ENCODE data around the gene FBXW7.

FBXW7 gene

DNA sequence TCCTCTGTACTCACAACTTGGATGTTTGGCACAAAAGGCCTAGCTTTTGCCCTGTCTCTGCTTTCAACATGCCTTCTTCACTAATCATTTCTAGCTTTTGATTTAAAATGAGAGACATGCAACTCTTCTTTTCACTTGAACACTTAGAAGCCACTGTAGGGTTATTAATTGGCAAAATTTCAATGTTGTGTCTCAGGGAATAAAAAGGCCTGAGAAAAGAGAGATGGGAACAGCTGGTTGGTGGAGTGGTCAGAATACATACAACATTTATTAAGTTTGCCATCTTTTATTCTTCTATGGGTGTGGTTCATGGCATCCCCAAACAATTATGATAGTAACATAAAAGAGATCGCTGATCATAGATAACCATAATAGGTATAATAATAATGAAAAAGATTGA lies 114.3 kb downstream of the FBXW7 start:
- no peak for DNase-seq

DNA sequence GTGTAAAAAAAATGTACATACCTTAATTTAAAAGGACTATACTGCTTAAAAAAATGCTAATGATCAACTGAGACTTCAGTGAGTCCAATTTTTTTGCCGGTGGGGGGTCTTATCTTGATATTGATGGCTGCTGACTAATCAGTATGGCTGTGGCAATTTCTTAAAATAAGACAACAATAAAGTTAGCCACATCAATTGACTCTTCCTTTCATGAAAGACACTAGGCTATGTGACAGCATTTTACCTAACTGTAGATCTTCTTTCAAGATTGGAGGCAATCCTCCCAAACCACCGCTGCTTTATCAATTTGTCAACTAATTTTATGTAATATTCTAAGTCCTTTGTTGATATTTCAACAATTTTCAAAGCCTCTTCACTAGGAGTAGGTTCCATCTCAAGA lies 116.1 kb downstream of the FBXW7 start:
- no peak for DNase-seq

DNA sequence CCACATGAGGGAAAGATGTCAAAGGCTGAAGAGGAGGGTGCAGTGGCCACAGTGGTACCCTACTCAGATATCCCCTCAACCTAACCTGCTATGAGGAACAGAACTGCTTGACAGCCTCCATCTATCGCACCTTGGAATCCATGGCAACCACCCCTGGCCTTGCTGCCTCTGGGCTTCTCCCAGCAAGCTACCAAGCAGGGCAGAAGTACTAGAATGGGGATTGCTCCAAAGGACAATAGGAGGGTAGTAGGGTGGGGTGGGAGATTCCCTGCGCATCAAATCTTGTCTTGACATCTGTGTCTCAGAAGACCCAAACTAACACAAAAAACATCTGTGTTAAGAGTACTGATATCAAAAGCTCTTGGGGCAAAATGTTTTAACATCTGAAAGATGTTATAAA lies 118.2 kb downstream of the FBXW7 start:
- no peak for DNase-seq

DNA sequence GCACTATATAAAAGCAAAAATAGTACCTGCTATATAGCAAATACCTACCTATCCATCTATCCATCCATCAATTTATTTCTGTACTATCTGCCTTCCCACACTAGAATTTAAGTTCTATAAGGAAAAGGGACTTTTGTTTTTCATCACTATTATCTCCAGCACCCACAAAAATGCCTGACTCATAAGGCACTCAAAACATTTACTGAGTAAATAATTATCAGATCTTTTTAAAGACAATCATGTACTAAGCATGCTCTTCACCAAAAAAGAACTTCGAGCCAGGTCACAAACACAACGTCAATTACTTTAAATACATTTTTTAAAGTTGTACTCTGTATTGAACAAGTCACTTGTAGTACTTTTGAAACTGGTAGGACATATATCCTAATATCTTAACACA lies 119.9 kb downstream of the FBXW7 start:
- DNase-seq: no peak

DNA sequence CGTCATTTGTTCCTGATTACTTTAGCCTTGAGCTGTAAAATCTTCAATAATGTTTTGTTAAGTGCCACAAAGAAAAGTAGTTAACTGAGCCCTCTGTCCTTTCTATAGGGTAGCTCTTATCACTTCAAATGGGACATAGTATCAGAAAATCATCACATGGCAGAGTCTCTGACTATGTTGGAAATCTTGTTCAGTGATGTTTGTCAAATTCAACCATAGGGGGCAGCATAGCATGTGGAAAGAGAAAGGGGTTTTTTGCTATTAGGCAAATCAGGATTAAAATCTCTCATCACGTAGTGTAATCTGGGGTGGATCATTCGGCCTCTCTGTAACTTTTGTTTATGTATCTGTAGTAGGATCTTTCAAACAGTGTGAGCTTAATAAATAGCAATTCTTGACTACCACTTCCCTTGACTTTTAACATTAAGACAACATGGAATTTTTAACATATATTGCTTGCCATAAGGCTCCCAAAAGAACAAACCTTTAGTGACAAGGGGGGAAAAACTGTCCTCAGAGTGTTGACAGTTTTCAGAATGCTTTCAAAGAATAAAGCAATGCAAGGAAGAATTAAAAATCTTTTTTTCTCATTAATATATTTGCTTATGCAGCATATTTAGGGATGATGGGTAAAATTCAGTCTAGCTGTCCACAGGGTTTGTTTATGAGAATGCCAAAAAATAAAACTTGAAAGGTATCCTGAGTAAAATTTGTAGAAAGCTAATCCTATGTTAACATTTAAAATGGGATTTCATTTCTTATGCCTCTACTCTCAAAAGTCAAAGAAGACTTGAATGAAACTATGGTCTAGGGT lies 127.2 kb downstream of the FBXW7 start:
- DNase-seq: no peak

DNA sequence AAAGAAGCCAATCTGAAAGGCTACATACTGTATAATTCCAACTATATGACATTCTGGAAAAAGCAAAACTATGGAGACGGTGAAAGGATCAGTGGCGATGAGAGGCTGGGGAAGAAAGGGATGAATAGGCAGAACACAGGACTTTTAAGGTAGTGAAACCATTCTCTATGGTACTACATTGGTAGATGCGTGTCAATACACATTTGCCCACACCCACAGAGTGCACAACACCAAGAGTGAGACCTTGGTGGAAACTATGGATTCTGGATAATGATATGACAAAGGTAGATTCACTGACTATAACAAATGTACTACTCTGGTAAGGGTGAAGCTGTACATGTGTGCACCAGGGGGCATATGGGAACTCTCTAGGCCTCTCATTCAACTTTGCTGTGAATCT lies 134.5 kb downstream of the FBXW7 start:
- DNase-seq: no peak

DNA sequence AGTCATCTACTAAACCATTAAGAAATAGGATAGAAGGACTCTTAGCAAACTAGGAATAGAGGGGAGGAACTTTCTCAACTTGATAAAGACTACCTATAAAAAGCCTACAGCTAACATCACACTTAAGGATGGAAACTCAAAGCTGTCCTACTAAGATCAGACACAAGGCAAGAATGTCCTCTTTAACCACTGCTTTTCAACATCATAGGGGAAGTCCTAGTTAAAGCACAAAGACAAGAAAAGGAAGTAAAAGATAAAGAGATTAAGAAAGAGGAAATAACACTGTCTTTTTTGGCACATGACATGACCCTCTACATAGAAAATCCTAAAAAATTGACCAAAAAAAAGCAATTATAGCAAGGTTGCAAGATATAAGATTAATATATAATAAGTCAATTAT lies 136.6 kb downstream of the FBXW7 start:
- DNase-seq: no peak

DNA sequence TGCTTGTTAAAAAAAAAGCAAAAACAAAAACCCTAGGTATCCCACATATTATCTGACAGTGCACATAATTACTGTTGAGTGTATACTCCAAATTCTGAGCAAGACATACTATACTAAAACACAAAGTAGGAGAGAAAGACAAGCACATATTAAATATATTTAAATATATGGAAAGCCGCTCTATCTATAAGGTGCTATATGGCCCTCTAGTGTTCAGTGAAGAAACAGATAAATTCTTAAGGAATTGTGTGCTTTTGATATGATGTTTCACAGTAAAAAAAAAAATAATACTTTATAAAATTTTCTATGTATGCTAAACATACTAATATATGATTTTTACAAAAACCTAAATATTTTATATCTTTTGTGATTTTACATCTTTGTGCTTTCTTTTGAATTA lies 137.8 kb downstream of the FBXW7 start:
- no peak for DNase-seq

DNA sequence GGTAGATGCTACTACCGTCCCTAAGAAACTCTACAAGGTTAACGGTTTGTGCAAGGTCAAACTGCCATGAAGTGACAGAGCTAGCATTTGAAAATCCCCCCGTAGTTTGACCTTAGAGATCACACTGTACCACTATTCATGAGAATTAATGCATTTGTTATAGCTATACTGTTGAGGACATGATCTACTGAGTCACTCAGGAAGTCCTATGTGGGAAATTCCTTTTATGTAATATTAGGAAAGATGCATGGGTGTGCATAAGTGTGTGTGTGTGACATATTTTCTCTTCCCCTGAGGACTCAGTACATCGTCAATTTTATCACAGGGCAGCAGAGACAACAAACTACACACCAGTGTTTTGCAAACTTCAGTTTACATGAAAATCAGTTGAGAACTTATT lies 141.1 kb downstream of the FBXW7 start:
- DNase-seq: no peak

DNA sequence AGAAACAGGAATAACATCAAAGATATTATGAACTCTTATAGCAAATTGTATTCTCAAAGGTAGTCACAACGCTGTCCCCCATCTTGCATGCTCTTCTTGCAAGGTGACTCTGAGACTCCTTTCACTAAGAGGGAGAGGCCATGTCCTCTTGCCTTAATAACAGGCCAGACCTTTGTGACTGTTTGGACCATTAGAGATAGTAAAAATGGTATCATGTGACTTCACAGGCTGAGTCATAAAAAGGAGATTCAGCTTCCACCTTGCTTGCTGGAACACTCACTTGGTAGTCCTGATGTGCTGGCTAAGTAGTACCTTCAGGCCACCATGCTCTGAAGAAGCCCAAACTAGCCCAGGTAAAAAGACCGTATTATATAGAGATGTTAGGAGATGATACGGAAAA lies 143.8 kb downstream of the FBXW7 start:
- DNase-seq: no peak

DNA sequence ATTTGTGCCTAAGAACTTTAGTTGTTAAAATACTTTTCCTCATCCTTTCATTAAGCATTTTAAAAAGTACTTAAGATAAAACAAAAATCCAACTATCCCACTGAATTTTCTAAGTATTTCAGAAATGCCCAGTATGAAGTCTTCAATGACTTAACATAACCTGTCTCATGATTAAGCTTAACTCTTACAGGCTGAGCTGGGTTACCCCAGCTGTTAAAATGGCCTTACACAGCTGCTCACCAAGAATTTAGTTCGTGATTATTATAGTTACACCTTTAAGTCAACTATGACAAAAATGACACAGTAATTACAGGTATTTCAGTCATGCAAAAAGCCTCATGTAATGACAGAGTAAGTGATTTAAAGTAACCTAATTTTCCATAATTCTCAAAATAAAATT lies 145.7 kb downstream of the FBXW7 start:
- no peak for DNase-seq

DNA sequence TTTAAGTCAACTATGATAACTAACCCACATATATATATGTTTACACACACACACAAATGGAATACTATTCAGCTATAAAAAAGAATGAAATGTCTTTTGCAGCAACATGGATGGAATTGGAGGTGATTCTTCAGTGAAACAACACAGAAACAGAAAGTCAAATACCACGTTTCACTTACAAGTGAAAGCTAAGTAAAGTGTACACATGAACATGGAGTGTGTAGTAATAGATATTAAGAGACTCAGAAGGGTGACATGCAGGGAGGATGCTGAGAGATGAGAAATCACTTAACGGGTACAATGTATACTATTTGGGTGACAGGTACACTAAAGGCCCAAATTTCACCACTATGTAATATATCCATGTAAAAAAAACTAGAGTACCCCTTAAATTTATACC lies 146.5 kb downstream of the FBXW7 start:
- DNase-seq: no peak

DNA sequence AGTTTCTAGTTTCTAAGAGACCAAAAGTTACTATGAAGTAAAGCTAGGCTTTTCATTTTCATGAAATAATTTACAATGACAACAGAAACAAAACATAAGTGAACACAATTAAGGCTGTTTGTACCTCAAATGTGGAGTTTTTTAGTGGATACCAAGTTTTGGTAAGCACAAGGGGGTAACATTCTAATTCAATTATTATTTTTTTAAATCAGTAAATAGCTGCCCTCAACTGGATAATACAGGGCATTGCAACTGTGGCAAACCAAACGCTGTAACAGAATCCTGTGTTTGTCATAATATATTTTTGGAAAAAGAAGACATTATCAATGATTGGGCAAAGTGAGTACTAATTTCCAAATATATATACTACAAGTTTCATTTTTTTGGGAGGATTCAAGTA lies 150.3 kb downstream of the FBXW7 start:
- DNase-seq: no peak

DNA sequence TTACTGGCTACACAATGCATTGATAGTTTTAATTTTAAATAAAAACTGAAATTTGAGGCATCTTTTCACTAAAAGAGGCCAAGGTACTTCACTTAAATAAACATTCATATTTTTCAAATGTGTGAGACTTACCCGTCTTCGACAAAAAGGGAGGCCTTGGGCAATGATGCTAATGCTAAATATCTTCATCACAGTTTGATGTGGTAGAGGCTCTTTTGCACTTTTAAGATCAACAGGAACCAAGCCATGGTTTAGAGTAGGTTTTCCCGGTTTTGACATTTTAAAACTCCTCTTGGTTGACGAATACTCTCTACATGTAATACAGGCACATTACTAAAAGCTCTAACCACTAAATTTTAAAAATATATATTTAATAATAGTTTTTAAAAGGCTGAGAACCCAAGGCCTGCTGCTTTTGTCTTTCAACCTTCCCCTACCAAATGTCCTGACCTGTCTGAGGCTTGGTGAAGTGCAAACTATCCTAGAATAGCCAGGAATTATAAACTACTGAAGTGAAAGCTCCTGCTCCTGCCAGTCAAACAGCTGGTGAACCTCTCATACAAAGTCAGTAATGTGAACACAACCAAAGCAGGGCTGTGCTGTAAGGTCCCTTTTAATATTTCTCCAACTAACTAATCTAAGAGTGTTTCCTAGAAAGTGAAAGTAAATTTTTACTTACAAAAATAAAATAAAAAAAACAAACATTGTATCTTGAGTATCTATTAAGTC lies 153.7 kb downstream of the FBXW7 start:
- DNase-seq: no peak

DNA sequence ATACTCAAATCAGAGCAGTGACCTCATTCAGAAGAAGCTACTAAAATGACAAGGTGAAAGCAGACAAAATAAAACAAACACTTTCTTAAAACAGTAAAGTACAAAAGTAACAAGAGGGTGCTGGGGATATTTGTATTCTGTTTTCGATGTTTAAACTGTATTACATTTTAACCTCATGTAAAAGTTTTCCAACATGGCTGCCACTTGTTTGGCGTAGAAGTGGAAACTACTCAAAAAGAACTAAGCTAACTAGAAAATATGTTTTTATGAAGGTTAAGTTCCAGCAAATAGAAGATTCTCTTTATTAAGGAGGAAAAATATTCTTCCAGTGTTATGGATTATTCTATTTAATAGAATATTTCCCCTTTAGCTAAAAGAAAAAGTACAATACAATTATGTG lies 155.0 kb downstream of the FBXW7 start:
- no peak for DNase-seq

DNA sequence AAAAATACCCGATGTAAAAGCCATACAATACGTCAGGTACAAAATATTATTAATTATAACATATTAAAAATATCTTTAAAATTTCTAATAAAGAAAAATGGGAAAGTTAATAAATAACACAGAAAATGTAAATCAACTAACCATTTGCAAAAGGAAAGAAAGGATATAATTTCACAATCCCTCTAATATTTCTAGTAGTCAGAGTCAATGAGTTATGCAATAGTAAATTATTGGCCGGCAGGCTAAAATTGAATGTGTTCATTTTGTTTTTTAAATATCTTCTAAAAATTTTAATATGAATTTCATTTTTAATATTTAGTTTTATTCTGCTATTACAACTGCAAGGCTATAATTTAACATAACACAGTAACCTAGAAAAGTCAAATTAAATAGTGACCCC lies 155.7 kb downstream of the FBXW7 start:
- DNase-seq: no peak

DNA sequence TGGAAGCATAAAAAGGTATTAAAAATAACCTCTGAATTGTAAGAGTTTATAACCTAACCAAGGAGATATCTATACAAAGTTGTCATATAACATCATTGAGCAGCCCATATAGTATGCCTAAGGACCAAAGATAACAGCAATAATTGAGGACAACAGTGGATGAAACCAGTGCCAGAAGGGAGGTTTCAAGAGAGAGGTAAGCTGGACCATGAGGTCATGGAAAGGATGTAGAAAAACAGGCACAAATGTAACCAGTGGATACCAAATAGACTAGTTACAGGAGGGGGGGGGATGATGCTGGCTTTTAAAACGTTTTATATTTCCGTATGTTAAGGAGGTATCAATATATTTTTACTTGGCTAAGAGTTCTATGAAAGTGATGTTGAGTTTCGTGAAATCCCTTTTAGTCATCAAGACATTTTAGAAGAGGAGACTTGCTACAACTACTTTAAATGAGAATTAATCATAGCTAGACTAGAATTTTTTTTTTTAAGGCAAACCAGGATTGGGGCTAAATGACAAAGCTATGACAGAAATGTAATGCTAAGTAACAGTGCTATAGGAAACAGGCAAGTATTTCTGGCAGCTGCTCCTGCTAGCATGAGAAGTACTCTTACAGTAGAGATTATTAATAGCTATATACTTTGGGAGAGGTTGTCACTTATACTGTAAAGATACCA lies 161.1 kb downstream of the FBXW7 start:
- DNase-seq: no peak

DNA sequence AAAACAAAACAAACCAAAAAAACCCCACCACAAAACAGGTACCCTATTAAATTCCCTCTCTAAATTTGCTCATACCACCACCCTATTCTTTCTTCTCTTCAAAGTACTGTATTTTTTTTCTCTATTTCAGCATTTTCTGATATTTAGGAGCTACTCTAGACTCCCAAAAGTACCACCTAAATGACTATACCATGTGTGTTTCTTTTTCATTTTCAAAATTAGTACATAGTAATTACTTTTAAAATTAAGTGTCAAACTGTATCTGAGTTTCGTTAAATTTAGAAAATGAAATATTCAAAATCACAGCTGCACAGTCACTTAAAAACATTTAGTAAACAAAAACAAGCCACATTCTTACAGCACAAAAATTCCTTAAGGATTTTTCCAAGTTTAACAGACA lies 161.7 kb downstream of the FBXW7 start:
- DNase-seq: no peak

DNA sequence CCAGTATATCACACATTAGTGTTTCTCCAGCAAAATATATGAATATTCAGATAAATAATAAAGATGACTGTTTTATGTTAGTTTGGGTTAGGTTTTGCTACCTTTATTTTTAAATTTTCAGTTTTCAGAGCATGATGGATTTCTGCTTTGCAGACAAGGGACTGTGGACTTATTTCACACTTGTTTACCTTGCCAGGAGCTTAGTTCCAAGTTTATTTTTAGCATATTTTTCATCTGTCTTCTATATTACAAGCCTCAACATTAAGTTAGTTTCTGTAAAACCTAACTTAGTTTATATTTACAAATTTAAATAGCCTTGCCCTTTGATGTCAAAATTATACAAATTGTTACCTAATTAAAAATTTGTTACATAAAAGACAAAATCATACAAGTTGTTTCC lies 163.4 kb downstream of the FBXW7 start:
- DNase-seq: no peak

DNA sequence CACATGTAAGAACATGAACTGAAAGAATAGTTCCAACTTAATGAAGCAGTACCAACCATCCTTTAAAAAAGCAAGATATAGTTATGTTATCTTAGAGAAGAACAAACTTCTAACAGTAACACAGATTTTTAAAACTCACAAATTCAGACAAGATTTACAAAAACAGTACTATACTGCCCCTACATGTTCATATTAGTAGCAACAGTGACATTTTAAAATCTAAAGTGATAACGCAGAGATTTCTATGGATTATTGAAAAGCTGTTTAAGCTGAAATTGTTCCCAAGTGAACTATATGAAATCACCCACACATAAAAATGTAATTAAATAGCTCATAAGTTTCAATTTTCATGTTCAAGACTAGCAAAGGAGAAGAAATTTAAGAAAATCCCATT lies 166.0 kb downstream of the FBXW7 start:
- no peak for DNase-seq

DNA sequence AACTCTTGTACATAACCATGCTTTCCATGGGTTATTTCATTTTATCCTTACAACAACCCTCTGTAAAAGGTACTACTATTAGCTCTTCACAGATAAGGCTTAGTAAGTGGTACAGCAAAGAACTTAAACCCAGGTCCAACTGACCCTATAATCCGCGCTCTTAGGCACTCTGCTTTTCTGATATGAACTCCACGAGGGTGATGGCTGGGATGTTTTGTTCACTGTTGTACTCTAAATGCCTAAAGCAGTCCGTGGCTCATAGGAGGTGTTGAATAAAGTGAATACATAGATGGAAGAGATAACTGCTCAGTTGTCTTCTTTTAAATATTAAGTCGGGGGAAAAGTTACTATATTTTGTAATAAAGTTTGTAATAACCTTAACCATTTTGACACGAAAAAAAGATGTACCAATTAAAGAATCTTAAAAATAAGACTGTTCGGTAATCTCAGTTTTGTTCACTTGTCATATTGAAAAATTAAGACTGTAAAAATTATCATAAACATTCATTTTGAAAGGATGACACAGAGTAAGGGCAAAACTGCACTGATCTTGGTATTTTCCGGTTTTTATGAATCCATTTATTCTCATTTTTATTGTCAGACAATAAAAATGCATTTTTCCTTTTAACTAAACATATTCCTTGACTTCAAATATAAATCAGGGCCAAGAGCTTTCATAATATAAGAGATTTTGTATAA lies 166.5 kb downstream of the FBXW7 start:
- no peak for DNase-seq

DNA sequence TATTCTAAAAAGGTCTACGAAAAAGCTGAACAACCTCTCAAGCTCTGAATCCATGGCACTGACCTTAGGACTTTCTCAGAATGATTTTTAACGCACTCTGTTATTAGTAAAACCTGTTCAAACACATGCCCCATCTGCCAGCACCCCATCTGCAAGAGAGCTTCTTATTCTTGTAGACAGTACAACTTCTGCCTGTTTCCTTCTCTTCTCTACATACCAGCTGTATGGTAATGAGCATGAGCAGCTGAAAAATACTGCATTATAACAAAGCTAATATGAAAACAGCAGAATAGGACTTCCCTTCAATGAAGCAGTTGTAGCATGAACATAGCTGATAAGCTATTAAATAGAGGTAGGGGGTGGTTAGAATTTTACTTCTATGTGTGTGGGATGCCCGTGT lies 167.9 kb downstream of the FBXW7 start:
- DNase-seq: no peak

DNA sequence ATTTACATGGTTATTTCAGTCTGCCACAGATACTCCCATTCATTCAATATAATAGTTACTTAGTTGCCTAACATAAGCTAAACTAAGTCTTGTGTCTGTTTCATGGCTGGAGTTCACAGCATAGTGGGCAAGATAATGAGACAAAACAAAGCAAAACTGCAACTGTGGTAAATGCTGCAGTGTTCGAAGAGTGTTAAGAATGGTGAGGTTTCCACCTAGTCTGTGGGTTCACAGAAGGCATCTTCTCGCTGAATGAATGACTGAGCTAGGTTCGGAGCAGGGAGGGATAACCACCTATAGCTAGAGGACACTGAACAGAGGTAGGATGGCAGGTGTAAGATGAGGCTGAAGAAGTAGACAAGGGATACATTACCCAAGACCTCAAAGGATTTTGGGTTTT lies 171.0 kb downstream of the FBXW7 start:
- no peak for DNase-seq

DNA sequence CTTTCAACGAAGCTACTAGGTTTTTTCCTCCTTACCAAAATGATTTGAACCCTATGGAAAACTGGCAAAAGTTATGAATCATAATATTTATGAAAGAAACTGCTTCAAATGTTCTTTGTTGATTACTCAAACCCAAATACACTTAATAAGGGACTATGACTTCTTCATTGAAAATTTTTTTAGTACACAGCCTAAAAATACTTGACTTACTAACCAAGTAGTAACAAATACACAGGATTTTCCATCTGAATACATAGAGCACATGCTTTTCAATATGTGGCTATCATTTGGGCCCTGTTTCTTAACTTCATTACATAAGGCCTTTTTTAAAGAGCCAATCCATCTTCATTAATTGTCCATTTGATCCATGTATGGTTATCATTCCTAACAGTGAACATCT lies 171.5 kb downstream of the FBXW7 start:
- no peak for DNase-seq

Data from CD4-positive, alpha-beta T cell treated with Interferon gamma for 1 hour (primary cell).